ENCODE results near the gene ANKRD1. TPM values are rescaled to one million over a fixed set of nuclear protein-coding genes. Genes with fewer than 3 reads are reported as not detected.
A peak's percentile ranks its signal among the peaks of the same experiment; 100 is the strongest.

ANKRD1 gene
- total RNA-seq, 1 experiment from 2014 or later: 75.7 TPM

DNA sequence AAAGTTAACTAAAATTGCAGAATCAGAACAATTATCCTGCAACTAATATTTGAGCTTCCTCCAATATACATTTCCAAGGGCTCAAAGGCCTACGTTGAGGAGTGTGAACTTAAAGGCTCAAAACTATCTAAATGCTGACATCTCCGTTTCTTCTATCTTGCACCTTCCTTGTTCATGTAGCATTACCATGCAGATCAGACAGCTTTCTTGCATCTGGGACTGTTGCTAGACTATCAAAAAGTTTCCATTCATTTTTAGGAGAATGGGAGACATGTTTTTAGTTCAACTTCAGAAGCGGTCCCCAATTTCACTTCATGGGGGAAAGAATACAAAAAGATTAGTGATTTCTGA lies 2.9 kb downstream of the ANKRD1 start:
- H3K9me3 Mint-ChIP-seq (ENCODE audit: unreplicated experiment): no peaks in the 10 kb centered on the region
- no TSS peak for BruUV-seq (replicated peaks)
- no peaks in the 10 kb centered on the region for H3K9me3 ChIP-seq
- peaks cover 43% of the 10 kb centered on the region for H3K4me1 Mint-ChIP-seq (ENCODE audit: low read depth, unreplicated experiment)
- H3K4me3 ChIP-seq (ENCODE audit: low read depth, low read length): no peak overlapping the region
- peak overlapping the region; percentile 95 for H3K4me3 Mint-ChIP-seq (ENCODE audit: unreplicated experiment)
- H3K27me3 Mint-ChIP-seq (ENCODE audit: insufficient read depth, unreplicated experiment): no peaks in the 10 kb centered on the region
- TF ChIP-seq, protein P1, sequence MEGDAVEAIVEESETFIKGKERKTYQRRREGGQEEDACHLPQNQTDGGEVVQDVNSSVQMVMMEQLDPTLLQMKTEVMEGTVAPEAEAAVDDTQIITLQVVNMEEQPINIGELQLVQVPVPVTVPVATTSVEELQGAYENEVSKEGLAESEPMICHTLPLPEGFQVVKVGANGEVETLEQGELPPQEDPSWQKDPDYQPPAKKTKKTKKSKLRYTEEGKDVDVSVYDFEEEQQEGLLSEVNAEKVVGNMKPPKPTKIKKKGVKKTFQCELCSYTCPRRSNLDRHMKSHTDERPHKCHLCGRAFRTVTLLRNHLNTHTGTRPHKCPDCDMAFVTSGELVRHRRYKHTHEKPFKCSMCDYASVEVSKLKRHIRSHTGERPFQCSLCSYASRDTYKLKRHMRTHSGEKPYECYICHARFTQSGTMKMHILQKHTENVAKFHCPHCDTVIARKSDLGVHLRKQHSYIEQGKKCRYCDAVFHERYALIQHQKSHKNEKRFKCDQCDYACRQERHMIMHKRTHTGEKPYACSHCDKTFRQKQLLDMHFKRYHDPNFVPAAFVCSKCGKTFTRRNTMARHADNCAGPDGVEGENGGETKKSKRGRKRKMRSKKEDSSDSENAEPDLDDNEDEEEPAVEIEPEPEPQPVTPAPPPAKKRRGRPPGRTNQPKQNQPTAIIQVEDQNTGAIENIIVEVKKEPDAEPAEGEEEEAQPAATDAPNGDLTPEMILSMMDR (IDR thresholded peaks at IDR 0.05; ENCODE audit: insufficient read depth in 1 of 2, low read depth in 1 of 2, low read length in 1 of 2, severe bottlenecking in 1 of 2, unreplicated experiment in 1 of 2): no peak
- H3K4me1 ChIP-seq: peaks cover 19% of the 10 kb centered on the region
- H3K36me3 ChIP-seq (ENCODE audit: control insufficient read depth, insufficient read depth, low read length): no peaks in the 10 kb centered on the region
- ChIA-PET POLR2A (interaction anchor here (2.1 kb wide), 1 partner anchor 12 kb away, joined by 7 read pairs; no protein-coding TSS in a partner anchor), CTCF (interaction anchor here (1.2 kb wide), 1 partner anchor 46 kb away, joined by 4 read pairs; the partner anchor contains the start of gene RPP30)
- intact Hi-C loops (cut with micrococcal nuclease; ENCODE audit: unreplicated experiment): no loop called here
- no peak for DNase-seq
- H3K27me3 ChIP-seq (replicated peaks; ENCODE audit: control insufficient read depth, insufficient read depth, low read length): no peaks in the 10 kb centered on the region
- no peak overlapping the region for H3K27ac Mint-ChIP-seq (ENCODE audit: unreplicated experiment)
- peaks cover 84% of the 10 kb centered on the region for H3K36me3 Mint-ChIP-seq (ENCODE audit: insufficient read depth, unreplicated experiment)

DNA sequence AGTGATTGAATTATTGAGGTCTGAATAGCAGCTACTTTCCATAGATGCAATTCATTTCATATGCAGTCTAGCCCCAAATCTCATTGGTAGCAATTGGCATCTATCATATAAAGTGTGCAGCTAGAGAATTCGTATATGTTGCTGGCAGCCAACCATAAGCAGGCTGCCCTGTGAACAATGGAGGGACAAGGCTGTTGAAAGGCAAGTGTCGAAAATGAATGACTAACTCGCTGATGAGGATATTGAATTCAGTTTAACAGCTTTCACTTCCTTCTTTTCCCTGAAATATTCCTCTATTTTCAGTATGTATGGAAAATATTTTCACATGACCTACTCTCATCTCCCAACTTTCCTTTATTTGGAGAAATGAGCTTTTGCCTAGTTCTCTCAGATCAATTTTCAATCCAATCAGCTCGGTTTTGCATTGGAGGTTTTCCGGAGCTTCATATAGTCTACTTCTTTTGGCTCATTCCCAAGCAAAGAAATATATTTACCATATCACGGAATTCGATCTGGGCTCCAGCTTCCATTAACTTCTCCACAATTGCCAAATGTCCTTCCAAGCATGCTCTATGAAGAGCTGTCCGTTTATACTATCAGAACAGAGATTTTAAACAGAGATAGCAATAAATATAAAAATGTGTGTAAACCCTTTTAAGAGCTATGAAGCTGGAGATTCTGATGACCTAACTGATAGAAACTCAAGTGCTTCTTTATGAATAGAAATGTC lies 3.5 kb downstream of the ANKRD1 start:
- H3K4me3 Mint-ChIP-seq (ENCODE audit: unreplicated experiment): peak overlapping the region; percentile 95

More for the DNA sequence above, 3.5 kb downstream of the ANKRD1 start:
- no TSS peak for BruUV-seq (replicated peaks)
- TF ChIP-seq, protein P1 (IDR thresholded peaks at IDR 0.05; ENCODE audit: insufficient read depth in 1 of 2, low read depth in 1 of 2, low read length in 1 of 2, severe bottlenecking in 1 of 2, unreplicated experiment in 1 of 2): no peak
- no peaks in the 10 kb centered on the region for H3K27me3 ChIP-seq (replicated peaks; ENCODE audit: control insufficient read depth, insufficient read depth, low read length)
- no peak for DNase-seq
- ChIA-PET CTCF (interaction anchor here (1.2 kb wide), 1 partner anchor 46 kb away, joined by 4 read pairs; the partner anchor contains the start of gene RPP30), POLR2A (interaction anchor here (2.1 kb wide), 1 partner anchor 13 kb away, joined by 7 read pairs; no protein-coding TSS in a partner anchor)
- H3K4me1 Mint-ChIP-seq (ENCODE audit: low read depth, unreplicated experiment): peaks cover 48% of the 10 kb centered on the region
- H3K4me3 ChIP-seq (ENCODE audit: low read depth, low read length): no peak overlapping the region
- H3K9me3 Mint-ChIP-seq (ENCODE audit: unreplicated experiment): no peaks in the 10 kb centered on the region
- H3K4me1 ChIP-seq: peaks cover 21% of the 10 kb centered on the region
- no peaks in the 10 kb centered on the region for H3K9me3 ChIP-seq
- peaks cover 89% of the 10 kb centered on the region for H3K36me3 Mint-ChIP-seq (ENCODE audit: insufficient read depth, unreplicated experiment)
- no peak overlapping the region for H3K27ac Mint-ChIP-seq (ENCODE audit: unreplicated experiment)
- intact Hi-C loops (cut with micrococcal nuclease; ENCODE audit: unreplicated experiment): no loop called here
- no peaks in the 10 kb centered on the region for H3K27me3 Mint-ChIP-seq (ENCODE audit: insufficient read depth, unreplicated experiment)
- no peaks in the 10 kb centered on the region for H3K36me3 ChIP-seq (ENCODE audit: control insufficient read depth, insufficient read depth, low read length)
